Small intestine (tissue), 7 donors: ENCODE measurements around the gene RBBP5. TPM values are rescaled to one million over a fixed set of nuclear protein-coding genes. Genes with fewer than 3 reads are reported as not detected.

Source experiments
- DNase-seq, 2 donors: peaks; one replicate each; pipeline versions ENCODE4 v3.0.0 to v3.0.0-alpha.2; 2013
- FAIRE-seq: peaks from 2 replicates; lab custom pipeline; 2012; peaks lifted over from hg19 to GRCh38; lab: Jason Lieb, UNC
- H3K27ac ChIP-seq, 3 donors: one replicate each; pipeline ENCODE4 v1.5.1; 2013; ENCODE audit warnings: low read length in 2 of 3, mild to moderate bottlenecking in 2 of 3, control low read depth in 1 of 3, inconsistent platforms in 1 of 3, low read depth in 1 of 3, moderate library complexity in 1 of 3
- H3K27me3 ChIP-seq, 3 donors: one replicate each; pipeline ENCODE4 v1.6.1; 2013; ENCODE audit warnings: low read length in 3 of 3, inconsistent platforms in 1 of 3; ENCODE audit not compliant: control insufficient read depth in 3 of 3, insufficient read depth in 3 of 3
- H3K36me3 ChIP-seq, 3 donors: one replicate each; pipeline ENCODE4 v1.6.1; 2013; ENCODE audit warnings: low read length in 3 of 3, inconsistent platforms in 1 of 3, low read depth in 1 of 3, mild to moderate bottlenecking in 1 of 3, moderate library complexity in 1 of 3; ENCODE audit not compliant: control insufficient read depth in 3 of 3, insufficient read depth in 2 of 3
- H3K4me1 ChIP-seq, 3 donors: one replicate each; pipeline ENCODE4 v1.6.1; 2013; ENCODE audit warnings: low read length in 2 of 3, inconsistent platforms in 1 of 3, low read depth in 1 of 3, mild to moderate bottlenecking in 1 of 3, moderate library complexity in 1 of 3; ENCODE audit not compliant: control insufficient read depth in 3 of 3, insufficient read depth in 2 of 3
- H3K4me3 ChIP-seq, 3 donors: one replicate each; pipeline ENCODE4 v1.5.1; 2013; ENCODE audit warnings: low read length in 3 of 3, control low read depth in 1 of 3, inconsistent platforms in 1 of 3, low read depth in 1 of 3, mild to moderate bottlenecking in 1 of 3, moderate library complexity in 1 of 3
- H3K9me3 ChIP-seq, 2 donors: one replicate each; pipeline ENCODE4 v1.6.1; 2013; ENCODE audit warnings: low read depth in 1 of 2, low read length in 1 of 2; ENCODE audit not compliant: control insufficient read depth in 2 of 2, insufficient read depth in 1 of 2
- WGBS, 3 donors: extraction: QIAGEN DNeasy Blood & Tissue Kit; methylation state at CpG; one replicate each; pipeline ENCODE4 v1.1.7; 2013; 5-methylcytosine and 5-hydroxymethylcytosine counted together
- polyA plus RNA-seq, 4 donors: library from polyadenylated mRNA; stranded (reverse) in 3 of 4; unstranded in 1 of 4; fragments of 200-250 nt in 3 of 4; fragments of 120-200 nt in 1 of 4; gene quantifications; one replicate each; pipeline versions ENCODE4 v1.2.1 to v1.2.3, GENCODE V29; 2013
- donor health status: healthy with polysubstance abuse.
- donor health status: control.
- donor health status: control.
- donor health status: Bipolar disorder and iron deficiency.
- donor health status: healthy.

RBBP5 gene
- polyA plus RNA-seq, 4 donors = 5.9 to 14.4 (median 7.1) TPM

DNA sequence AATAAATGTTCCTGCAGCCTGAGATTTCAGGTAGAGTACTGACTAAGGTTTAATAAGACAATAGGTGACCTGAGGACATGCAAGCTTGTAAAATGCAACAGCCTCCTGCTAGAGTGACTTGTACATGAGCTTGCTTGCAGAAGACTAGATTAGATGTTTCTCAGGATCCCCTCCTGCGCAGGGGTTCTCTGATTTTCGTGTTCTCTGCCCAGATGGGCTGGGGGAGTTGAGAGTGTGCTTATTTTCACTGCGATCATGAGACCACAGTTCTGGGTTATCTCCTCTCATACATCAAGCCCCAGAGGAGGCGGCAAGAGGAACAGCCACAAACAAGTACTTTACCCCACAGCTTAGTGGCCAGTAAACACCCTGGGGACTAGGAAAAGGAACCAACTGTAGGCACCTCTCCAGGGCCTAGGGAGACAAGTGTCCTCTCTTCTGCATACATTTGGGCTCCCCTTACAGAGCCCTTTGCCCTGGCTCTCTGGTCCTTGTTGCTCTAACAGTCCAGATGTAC lies 45.5 kb downstream of the RBBP5 start:
- 75 to 90% (median 77%) methylated on average over 4 of the region's 4 CpGs for WGBS, 3 donors
- H3K4me1 ChIP-seq = no peaks in the 10 kb centered on the region
- no peaks in the 10 kb centered on the region for H3K27me3 ChIP-seq
- H3K36me3 ChIP-seq = no peaks in the 10 kb centered on the region
- no peak for FAIRE-seq
- H3K4me3 ChIP-seq = no peak overlapping the region
- no peaks in the 10 kb centered on the region for H3K9me3 ChIP-seq
- no peak overlapping the region for H3K27ac ChIP-seq
- no peak for DNase-seq

DNA sequence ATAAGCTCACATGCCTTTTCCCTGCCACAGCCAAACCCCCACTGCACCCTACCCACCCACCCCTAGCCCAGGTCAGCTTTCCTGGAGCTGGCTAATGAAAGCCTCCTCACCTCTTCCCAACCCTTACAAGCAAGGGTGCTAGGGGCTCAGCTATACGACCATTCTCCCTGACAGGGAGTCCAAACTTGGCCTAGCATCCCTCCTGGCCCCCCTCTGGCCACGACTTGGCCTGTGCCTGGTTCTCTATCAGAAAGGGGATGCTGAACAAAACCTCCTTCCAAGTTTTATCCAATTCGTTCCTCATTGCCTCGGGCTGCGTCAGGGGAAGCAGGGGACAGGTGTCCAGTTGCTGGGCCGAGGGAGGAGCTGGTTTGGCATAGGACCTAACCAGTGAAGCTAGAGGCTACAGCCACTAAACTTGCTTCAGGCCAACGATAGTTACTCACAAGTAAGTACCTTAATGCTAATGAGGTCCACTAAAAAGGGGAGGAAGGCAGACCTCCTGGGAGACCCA lies 46.1 kb downstream of the RBBP5 start:
- Histone ChIP-seq H3K27ac (no peak overlapping the region), H3K9me3 (no peaks in the 10 kb centered on the region), H3K4me3 (no peak overlapping the region), H3K27me3 (no peaks in the 10 kb centered on the region), H3K4me1 (no peaks in the 10 kb centered on the region), H3K36me3 (no peaks in the 10 kb centered on the region)
- FAIRE-seq = no peak
- DNase-seq = no peak
- 57 to 72% (median 58%) methylated on average over 7 of the region's 7 CpGs for WGBS, 3 donors

DNA sequence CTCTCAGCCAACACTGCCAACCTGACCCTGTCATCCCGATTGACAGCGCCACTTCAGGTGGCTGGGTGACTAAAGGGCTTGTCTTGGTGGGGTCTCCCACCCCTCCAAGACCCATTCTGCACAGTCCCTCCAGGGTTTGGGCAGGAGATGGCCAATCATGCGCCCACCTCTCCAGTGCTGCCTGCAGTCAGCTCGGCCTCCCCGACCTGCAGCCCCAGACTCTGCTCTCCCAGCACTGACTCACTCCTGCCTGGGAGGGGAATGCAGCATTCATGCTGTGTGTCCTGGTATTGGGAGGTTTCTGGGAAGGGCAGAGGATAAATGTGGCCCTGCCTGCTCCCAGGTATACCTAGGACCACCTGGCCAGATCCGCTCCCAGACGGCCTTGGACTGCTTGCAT lies 47.3 kb downstream of the RBBP5 start:
- H3K4me1 ChIP-seq = no peaks in the 10 kb centered on the region
- H3K27me3 ChIP-seq = no peaks in the 10 kb centered on the region
- 92 to 94% (median 94%) methylated on average over 7 of the region's 7 CpGs for WGBS, 3 donors
- H3K36me3 ChIP-seq = no peaks in the 10 kb centered on the region
- no peak overlapping the region for H3K4me3 ChIP-seq
- H3K27ac ChIP-seq = no peak overlapping the region
- FAIRE-seq = no peak
- no peaks in the 10 kb centered on the region for H3K9me3 ChIP-seq
- DNase-seq = no peak

DNA sequence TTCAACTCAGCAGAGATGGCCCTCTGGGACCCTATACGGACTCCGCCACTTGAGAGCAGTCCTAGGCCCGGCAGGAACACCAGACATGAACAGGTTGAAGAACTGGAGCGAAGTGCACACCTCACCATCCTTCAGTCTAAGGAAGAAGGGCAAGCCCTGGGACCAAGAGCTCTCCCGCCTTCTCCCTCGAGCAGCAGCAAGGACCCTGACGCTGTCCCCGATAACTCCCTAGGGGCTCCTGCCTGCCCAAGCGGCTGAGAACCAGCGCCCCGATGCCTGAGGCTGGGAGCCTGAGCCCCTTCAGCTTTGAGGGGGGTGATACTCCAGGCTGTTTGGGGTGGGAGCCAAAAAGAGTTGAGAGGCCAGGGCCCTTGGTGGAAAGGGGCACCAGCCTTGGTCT lies 47.7 kb downstream of the RBBP5 start:
- 90 to 94% (median 92%) methylated on average over 11 of the region's 11 CpGs for WGBS, 3 donors
- no peak for FAIRE-seq
- no peak overlapping the region for H3K4me3 ChIP-seq

DNA sequence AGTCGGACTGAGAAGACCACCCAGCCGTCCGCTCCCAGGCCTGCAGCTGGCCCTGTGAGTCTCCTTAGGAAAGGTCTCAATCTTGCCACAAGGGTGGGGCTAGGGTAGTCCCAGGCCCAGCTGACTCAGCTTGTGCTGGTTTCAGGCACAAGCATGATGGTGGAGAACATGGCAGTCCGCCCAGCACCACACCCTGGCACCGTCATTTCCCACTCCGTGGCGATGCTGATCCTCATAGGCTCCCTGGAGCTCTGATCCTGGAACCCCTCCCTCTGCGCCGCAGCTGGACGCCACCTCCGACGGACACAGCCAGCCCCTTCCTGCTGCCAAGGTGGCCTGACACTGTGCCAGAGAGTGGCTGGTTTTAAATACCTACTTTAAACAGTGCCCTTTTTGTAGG lies 48.3 kb downstream of the RBBP5 start:
- no peak overlapping the region for H3K27ac ChIP-seq
- no peak for DNase-seq
- FAIRE-seq = no peak
- H3K4me3 ChIP-seq = no peak overlapping the region
- 80 to 90% (median 85%) methylated on average over 11 to 12 of the region's 12 CpGs for WGBS, 3 donors
- no peaks in the 10 kb centered on the region for H3K27me3 ChIP-seq
- no peaks in the 10 kb centered on the region for H3K36me3 ChIP-seq
- no peaks in the 10 kb centered on the region for H3K9me3 ChIP-seq
- H3K4me1 ChIP-seq = no peaks in the 10 kb centered on the region

More for the DNA sequence above, 47.7 kb downstream of the RBBP5 start:
- H3K27ac ChIP-seq = no peak overlapping the region
- H3K36me3 ChIP-seq = no peaks in the 10 kb centered on the region
- H3K4me1 ChIP-seq = no peaks in the 10 kb centered on the region
- no peak for DNase-seq
- no peaks in the 10 kb centered on the region for H3K27me3 ChIP-seq
- no peaks in the 10 kb centered on the region for H3K9me3 ChIP-seq

DNA sequence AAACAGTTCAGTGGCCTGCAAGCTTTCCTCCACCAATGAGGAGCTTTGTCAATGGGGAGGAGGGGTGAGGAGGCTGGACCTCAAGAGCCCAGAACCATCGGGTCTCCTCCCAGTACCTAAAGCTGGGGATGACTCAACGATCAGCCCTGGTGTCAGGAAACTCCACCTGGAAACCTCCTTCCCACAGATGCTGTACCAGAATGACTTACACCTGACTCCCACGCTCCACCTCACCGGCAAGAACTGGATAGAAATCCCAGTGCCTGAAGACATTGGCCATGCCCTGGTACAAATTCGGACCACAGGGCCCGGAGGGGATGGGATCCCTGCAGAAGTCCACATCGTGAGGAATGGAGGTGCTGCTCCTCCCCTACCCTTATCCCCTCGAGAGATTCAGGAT lies 48.9 kb downstream of the RBBP5 start:
- H3K4me1 ChIP-seq = no peaks in the 10 kb centered on the region
- no peak overlapping the region for H3K4me3 ChIP-seq
- H3K27ac ChIP-seq = no peak overlapping the region
- no peaks in the 10 kb centered on the region for H3K9me3 ChIP-seq
- H3K36me3 ChIP-seq = no peaks in the 10 kb centered on the region
- H3K27me3 ChIP-seq = no peaks in the 10 kb centered on the region
- DNase-seq (no peak), FAIRE-seq (no peak)
- WGBS, 3 donors = 73 to 87% (median 79%) methylated on average over 8 of the region's 8 CpGs

DNA sequence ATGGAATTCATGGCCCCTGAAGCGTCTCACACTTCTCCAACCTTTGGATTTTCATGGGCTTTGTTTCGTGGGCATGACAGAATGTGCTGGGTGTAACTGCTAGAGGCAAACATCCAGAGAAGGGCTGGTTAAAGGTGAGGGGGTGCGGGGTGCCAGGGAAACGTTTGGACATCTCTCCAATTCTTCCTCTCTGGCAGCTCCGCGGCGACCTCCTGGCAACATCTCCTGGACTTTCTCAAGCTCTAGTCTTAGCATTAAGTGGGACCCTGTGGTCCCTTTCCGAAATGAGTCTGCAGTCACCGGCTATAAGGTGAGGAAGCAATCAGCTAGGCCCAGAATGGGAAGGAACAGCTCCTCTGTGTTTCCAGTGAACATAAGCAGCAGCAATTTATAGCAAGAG lies 49.5 kb downstream of the RBBP5 start:
- Histone ChIP-seq H3K4me3 (no peak overlapping the region), H3K36me3 (no peaks in the 10 kb centered on the region), H3K27me3 (no peaks in the 10 kb centered on the region), H3K4me1 (no peaks in the 10 kb centered on the region), H3K9me3 (no peaks in the 10 kb centered on the region), H3K27ac (no peak overlapping the region)
- 80 to 86% (median 84%) methylated on average over 9 of the region's 9 CpGs for WGBS, 3 donors
- FAIRE-seq (no peak), DNase-seq (no peak)

DNA sequence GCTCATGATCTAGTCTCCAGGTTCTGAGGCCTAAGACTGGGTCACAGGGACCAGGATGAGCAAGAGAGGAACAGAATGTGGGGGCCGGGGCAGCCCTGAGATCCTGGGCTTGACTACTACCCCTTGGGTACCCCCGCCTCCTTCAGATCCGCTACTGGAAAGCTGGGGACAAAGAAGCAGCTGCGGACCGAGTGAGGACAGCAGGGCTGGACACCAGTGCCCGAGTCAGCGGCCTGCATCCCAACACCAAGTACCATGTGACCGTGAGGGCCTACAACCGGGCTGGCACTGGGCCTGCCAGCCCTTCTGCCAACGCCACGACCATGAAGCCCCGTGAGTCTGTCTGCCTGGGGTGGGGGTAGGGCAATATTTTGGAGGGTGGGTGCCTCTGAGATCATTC lies 50.0 kb downstream of the RBBP5 start:
- H3K27me3 ChIP-seq = no peaks in the 10 kb centered on the region
- no peaks in the 10 kb centered on the region for H3K4me1 ChIP-seq
- 82 to 90% (median 86%) methylated on average over 12 of the region's 12 CpGs for WGBS, 3 donors
- H3K4me3 ChIP-seq = no peak overlapping the region
- FAIRE-seq = no peak
- no peaks in the 10 kb centered on the region for H3K36me3 ChIP-seq
- no peak for DNase-seq
- H3K9me3 ChIP-seq = no peaks in the 10 kb centered on the region
- no peak overlapping the region for H3K27ac ChIP-seq

DNA sequence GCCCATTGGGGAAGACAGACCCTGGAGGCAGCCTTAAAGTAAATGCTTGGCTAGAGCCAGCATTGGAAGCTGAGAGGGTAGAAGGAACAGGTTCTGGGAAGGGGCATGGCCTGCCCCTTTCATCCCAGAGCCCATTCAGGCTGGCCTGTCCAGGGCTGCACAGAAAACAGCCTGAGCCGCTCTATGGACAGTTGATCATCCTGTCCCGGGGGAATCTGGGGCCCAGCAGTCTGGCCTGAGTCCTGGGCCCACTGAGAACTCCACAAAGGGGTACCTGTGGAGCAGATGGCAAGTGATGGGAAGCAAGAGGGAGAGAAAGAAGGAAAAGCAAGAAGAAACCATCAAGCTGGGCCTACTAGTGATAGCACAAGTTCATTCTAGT lies 50.8 kb downstream of the RBBP5 start:
- DNase-seq = no peak
- Histone ChIP-seq H3K4me3 (no peak overlapping the region), H3K9me3 (no peaks in the 10 kb centered on the region), H3K27me3 (no peaks in the 10 kb centered on the region), H3K36me3 (no peaks in the 10 kb centered on the region), H3K4me1 (no peaks in the 10 kb centered on the region), H3K27ac (no peak overlapping the region)
- WGBS, 3 donors = 86 to 89% (median 88%) methylated on average over 2 of the region's 2 CpGs
- no peak for FAIRE-seq
